Right atrium auricular region (tissue), 2 donors: ENCODE data around the gene OR7C1. TPM values are rescaled to one million over a fixed set of nuclear protein-coding genes. Genes with fewer than 3 reads are reported as not detected.
"Not testable (repeated sequence)": the region's sequence is repeated elsewhere in the genome, so short reads cannot be mapped to it uniquely, and the experiment has no call there.

Experiments used
- DNase-seq: peaks from one replicate; pipeline ENCODE4 v3.0.0-alpha.2; 2019; ENCODE audit warnings: low spot score
- H3K27ac ChIP-seq, 2 donors: fragments of 200-600 bp; sonication (generic); 1 replicate in 1 of 2; 2 replicates in 1 of 2; pipeline ENCODE4 v1.5.1; 2016 to 2019
- H3K27me3 ChIP-seq, 2 donors: fragments of 200-600 bp; sonication (generic); one replicate each; pipeline versions ENCODE4 v1.5.1 to v1.6.0; 2017 to 2019
- H3K36me3 ChIP-seq: fragments of 200-600 bp; sonication (generic); one replicate; pipeline ENCODE4 v1.5.1; 2016
- H3K4me1 ChIP-seq, 2 donors: fragments of 200-600 bp; sonication (generic); one replicate each; pipeline versions ENCODE4 v1.5.1 to v1.6.0; 2017 to 2019
- H3K4me3 ChIP-seq, 2 donors: fragments of 200-600 bp; sonication (generic); 1 replicate in 1 of 2; 2 replicates in 1 of 2; pipeline ENCODE4 v1.5.1; 2017 to 2019; ENCODE audit warnings: mild to moderate bottlenecking in 1 of 2, moderate library complexity in 1 of 2
- H3K9me3 ChIP-seq, 2 donors: fragments of 200-600 bp; sonication (generic); one replicate each; pipeline ENCODE4 v1.5.1; 2019
- total RNA-seq, 2 donors: library from RNA; depleted of rRNA; stranded (reverse); fragments of >200 nt; gene quantifications; one replicate each; pipeline ENCODE4 v1.1.0, GENCODE V29; 2016
- TF ChIP-seq, protein P1 (sequence below), 2 donors: fragments of 200-600 bp; sonication (generic); IDR thresholded peaks; one replicate each; pipeline ENCODE4 v1.5.1; 2019; ENCODE audit warnings: antibody characterized with exemption in 2 of 2

The OR7C1 gene
- total RNA-seq, 2 donors from 2014 or later, result not detected

DNA sequence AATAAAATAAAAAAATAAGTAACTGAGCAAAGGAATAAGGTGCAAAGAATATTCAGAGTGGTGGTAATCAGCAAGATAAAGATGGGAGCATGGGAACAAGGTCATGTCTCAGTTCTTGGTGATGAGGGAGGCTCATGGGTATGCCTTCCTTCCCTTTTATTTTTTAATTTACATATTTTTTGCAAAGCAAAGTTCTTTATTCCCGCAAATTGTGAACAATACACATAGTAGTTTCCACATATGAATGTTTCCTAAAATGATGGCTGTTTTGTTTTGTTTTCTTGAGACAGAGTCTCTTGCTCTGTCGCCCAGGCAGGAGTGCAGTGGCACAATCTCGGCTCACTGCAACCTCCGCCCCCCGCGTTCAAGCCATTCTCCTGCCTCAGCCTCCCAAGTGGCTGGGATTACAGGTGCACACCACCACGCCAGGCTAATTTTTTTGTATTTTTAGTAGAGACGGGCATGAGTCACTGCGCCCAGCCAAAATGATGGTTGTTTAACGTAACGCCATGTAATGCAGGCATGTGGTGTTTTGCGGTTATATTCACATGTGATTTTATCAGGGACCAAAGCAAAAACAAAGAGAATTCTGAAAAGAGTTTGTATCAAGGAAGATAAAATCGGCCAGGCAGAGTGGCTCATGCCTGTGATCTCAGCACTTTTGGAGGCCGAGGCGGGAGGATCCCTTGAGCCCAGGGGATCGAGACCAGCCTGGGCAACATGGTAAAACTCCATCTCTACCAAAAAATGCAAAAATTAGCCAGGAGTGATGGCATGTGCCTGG lies 52.2 kb downstream of the OR7C1 start:
- Histone ChIP-seq H3K9me3 (no peaks in the 10 kb centered on the region), H3K4me3 (no peak overlapping the region), H3K4me1 (no peaks in the 10 kb centered on the region), H3K27ac (no peak overlapping the region), H3K36me3 (no peaks in the 10 kb centered on the region), H3K27me3 (no peaks in the 10 kb centered on the region)
- TF ChIP-seq, protein P1, sequence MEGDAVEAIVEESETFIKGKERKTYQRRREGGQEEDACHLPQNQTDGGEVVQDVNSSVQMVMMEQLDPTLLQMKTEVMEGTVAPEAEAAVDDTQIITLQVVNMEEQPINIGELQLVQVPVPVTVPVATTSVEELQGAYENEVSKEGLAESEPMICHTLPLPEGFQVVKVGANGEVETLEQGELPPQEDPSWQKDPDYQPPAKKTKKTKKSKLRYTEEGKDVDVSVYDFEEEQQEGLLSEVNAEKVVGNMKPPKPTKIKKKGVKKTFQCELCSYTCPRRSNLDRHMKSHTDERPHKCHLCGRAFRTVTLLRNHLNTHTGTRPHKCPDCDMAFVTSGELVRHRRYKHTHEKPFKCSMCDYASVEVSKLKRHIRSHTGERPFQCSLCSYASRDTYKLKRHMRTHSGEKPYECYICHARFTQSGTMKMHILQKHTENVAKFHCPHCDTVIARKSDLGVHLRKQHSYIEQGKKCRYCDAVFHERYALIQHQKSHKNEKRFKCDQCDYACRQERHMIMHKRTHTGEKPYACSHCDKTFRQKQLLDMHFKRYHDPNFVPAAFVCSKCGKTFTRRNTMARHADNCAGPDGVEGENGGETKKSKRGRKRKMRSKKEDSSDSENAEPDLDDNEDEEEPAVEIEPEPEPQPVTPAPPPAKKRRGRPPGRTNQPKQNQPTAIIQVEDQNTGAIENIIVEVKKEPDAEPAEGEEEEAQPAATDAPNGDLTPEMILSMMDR (IDR thresholded peaks at IDR 0.05), result no peak
- DNase-seq, result no peak

DNA sequence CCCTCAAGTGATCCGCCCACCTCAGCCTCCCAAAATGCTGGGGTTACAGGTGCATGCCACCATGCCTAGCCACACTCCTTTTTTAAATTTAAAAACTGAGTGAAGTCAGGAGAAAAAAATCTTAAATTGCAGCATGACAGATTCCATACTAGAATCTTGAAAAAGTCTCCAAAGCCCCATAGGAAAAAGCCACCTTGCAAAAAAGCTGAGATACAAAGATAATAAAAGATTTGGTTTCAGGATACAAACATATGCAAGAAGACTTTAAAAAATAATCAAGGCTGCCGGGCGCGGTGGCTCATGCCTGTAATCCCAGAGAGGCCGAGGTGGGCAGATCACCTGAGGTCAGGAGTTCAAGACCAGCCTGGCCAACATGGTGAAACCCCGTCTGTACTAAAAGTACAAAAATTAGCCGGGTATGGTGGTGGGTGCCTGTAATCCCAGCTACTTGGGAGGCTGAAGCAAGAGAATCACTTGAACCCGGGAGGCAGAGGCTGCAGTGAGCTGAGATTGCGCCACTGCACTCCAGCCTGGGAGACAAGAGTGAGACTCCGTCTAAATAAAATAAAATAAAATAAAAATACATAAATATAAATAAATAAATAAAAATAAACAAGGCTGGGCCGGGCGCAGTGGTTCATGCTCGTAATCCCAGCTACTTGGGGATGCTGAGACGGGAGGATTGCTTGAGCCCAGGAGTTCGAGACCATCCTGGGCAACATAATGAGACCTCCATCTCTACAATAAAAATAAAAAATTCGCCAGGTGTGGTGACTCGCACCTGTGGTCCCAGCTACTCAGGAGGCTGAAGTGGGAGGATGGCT lies 53.1 kb downstream of the OR7C1 start:
- not testable (repeated sequence) for H3K9me3 ChIP-seq, H3K4me1 ChIP-seq, H3K27me3 ChIP-seq, H3K36me3 ChIP-seq, H3K27ac ChIP-seq, H3K4me3 ChIP-seq, DNase-seq

DNA sequence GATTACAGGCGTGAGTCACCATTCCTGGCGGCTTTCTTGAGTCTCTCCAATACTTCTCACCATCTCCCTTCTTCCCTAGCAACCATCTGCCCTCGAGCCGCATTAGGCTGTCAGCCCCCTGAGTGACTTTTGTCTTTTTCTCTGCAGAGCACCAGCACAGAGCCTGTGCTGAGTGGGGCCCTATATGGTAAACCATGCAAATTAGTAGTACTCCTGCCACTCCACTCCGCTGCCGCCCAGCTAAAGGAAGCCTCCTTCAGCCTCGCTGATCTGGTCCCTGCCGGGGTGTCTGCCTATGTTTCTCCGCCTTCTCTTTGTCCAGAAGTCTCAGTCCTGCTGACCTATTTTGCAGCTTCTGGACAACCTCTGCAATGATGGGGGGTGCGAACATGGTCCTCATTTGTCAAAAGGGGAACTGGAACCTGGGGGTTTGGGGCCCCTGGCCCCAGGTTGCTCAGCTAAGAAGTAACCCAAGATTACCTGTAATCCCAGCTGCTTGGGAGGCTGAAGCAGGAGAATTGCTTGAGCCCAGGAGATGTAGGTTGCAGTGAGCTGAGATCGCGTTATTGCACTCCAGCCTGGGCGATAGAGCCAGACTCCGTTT lies 54.3 kb downstream of the OR7C1 start:
- not testable (repeated sequence) for H3K27me3 ChIP-seq, DNase-seq, H3K4me3 ChIP-seq, H3K36me3 ChIP-seq, H3K27ac ChIP-seq, H3K9me3 ChIP-seq, H3K4me1 ChIP-seq

DNA sequence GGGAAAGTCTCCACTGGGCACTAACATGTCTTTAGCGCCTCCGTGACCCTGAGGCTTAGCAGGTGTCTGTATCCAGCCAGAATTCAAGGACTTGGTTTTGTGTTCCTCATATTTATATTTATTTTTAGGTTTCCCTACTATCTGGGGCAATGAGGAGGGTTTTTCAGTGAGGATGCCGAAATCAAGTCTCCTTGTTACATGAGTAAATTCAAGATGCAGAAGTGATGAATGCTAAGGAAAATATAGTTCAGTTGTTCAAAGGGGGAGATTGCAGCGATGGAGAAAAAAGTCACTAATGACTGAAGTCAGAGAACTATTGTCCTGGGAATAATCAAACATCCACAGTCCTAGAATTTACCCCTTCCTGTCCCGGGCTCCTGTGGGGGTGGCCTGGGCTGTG lies 55.8 kb downstream of the OR7C1 start:
- no peak overlapping the region for H3K4me3 ChIP-seq
- H3K27me3 ChIP-seq, result no peaks in the 10 kb centered on the region
- no peak overlapping the region for H3K27ac ChIP-seq
- H3K4me1 ChIP-seq, result no peaks in the 10 kb centered on the region
- no peak for DNase-seq
- TF ChIP-seq, protein P1 (IDR thresholded peaks at IDR 0.05), result no peak
- H3K36me3 ChIP-seq, result no peaks in the 10 kb centered on the region
- H3K9me3 ChIP-seq, result no peaks in the 10 kb centered on the region

DNA sequence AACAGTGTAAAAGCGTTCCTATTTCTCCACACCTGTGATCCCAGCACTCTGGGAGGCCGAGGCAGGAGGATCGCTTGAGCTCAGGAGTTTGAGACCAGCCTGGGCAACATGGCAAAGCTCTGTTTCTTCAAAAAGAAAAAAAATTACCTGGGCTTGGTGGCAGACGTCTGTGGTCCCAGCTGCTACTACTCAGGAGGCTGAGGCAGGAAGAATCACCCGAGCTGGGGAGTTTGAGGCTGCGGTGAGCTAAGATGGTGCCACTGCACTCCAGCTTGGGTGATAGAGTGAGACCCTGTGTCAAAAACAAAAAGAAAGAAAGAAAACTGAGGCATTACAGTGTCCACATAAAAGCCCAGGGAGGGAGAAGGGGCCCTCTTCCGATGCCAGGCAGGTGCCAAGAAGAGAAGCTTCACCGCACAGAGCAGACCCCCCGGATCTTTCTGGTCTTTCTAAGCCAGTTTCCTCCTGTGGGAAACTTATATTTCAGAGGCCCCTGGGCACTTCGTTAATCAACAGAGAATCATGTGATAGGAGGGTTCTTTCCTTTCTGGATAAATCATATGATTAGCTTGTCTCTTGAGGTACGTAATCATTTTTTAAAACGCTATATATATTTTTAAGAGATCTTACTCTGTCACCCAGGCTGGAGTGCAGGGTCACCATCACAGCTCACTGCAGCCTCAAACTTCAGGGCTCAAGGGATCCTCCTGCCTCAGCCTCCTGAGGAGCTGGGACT lies 56.7 kb downstream of the OR7C1 start, which contains the start of gene ADGRE2:
ADGRE2 (minus strand) TSS at position 451 of the 736 bp plus-strand sequence. CDS start 1,804 bp downstream, outside the sequence.
- H3K4me1 ChIP-seq, DNase-seq, H3K9me3 ChIP-seq, H3K27me3 ChIP-seq, H3K36me3 ChIP-seq, H3K27ac ChIP-seq, H3K4me3 ChIP-seq: not testable (repeated sequence)

DNA sequence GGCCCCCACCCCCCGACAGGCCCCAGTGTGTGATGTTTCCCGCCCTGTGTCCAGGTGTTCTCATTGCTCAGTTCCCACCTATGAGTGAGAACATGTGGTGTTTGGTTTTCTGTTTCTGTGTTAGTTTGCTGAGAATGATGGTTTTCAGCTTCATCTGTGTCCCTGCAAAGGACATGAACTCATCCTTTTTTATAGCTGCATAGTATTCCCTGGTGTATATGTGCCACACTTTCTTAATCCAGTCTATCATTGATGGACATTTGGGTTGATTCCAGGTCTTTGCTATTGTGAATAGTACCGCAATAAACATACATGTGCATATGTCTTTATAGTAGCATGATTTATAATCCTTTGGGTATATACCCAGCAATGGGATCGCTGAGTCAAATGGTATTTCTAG lies 57.3 kb downstream of the OR7C1 start:
- H3K36me3 ChIP-seq, H3K9me3 ChIP-seq, H3K27ac ChIP-seq, H3K4me3 ChIP-seq, H3K27me3 ChIP-seq, DNase-seq, H3K4me1 ChIP-seq: not testable (repeated sequence)

DNA sequence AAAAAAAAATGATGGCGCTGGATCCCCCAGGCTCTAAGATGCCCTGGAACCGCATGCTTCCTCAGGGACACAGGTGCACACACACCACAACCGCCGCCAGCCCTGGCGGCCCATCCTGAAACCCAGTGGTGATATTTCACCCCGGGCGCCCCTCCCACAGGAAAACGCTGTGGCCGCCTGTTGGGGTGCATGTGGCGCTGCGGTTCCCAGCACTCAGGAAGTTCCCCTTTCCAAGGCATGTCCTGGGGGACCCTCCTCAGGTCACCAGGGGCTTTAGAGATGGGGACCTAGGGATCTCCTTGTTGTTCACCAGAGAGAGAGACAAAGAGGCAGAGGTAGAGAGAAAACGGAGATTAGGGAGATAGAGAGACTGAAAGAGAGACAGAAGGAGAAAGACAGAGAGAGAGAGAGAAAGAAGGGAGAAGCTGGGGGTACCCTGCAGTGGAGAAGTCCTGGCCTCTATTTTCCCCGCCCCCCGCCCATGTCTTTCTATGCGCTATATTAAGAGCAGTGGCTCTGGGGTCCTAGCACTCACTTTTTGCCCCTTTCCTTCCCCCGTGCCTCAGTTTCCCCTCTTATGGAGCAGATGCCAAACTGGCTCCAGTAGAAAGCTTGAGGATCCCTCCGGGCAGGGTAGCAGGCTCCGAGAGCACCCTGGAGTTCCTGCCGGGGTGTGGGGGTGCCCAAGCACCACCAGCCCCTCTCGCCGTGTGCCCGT lies 59.0 kb downstream of the OR7C1 start:
- no peaks in the 10 kb centered on the region for H3K9me3 ChIP-seq
- no peak for DNase-seq
- TF ChIP-seq, protein P1 (IDR thresholded peaks at IDR 0.05), result no peak
- no peaks in the 10 kb centered on the region for H3K27me3 ChIP-seq
- H3K4me3 ChIP-seq, result peak overlapping the region in 1 of 2 donors; percentile 30
- no peaks in the 10 kb centered on the region for H3K4me1 ChIP-seq
- no peaks in the 10 kb centered on the region for H3K36me3 ChIP-seq
- H3K27ac ChIP-seq, result no peak overlapping the region

DNA sequence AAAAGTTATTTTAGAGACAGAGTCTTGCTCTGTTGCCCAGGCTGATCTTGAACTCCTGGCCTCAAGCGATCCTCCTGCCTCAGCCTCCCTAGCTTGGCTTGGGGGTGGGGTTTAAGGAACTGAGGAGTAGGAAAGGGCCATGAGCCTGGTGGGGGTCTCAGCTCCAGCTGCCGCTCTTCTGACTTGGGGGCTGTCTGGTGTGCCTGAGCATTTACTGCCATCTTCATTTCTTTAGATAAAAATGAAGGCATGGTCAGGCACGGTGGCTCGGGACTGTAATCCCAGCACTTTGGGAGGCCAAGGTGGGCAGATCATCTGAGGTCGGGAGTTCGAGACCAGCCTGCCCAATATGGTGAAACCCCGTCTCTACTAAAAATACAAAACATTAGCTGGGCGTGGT lies 59.7 kb downstream of the OR7C1 start:
- H3K36me3 ChIP-seq, DNase-seq, H3K27ac ChIP-seq, H3K27me3 ChIP-seq, H3K9me3 ChIP-seq, H3K4me1 ChIP-seq: not testable (repeated sequence)
- peak overlapping the region in 1 of 2 donors; percentile 30 for H3K4me3 ChIP-seq
